MM.1S (cell line): ENCODE measurements around the gene NEUROD4.

Experiments
- CTCF ChIP-seq: fragments of 300-600 bp; sonication (generic); IDR thresholded peaks from 2 replicates; pipeline ENCODE4 v1.5.1; 2016; ENCODE audit warnings: antibody characterized with exemption, low read length, mixed read lengths
- EZH2 ChIP-seq: fragments of 300-600 bp; sonication (generic); optimal IDR thresholded peaks from 2 replicates; pipeline ENCODE3; 2017; ENCODE audit warnings: low read depth, mild to moderate bottlenecking, antibody characterized with exemption, low read length, mixed read lengths

- TF ChIP-seq CTCF (no peak), EZH2 (no peak)
These were observed 31.6 kb downstream of the NEUROD4 start for GRCh38 chr12:55051197-55051947.
